HG02623 (cell line): ENCODE results near the gene HLA-C.
"Not testable (repeated sequence)": the region's sequence is repeated elsewhere in the genome, so short reads cannot be mapped to it uniquely, and the experiment has no call there.

Source experiments
- ATAC-seq: cut with Tn5 transposase; IDR thresholded peaks from one replicate; pipeline ENCODE4 v1.9.1; 2021; ENCODE audit warnings: moderate library complexity; ENCODE audit not compliant: unreplicated experiment

HLA-C gene

DNA sequence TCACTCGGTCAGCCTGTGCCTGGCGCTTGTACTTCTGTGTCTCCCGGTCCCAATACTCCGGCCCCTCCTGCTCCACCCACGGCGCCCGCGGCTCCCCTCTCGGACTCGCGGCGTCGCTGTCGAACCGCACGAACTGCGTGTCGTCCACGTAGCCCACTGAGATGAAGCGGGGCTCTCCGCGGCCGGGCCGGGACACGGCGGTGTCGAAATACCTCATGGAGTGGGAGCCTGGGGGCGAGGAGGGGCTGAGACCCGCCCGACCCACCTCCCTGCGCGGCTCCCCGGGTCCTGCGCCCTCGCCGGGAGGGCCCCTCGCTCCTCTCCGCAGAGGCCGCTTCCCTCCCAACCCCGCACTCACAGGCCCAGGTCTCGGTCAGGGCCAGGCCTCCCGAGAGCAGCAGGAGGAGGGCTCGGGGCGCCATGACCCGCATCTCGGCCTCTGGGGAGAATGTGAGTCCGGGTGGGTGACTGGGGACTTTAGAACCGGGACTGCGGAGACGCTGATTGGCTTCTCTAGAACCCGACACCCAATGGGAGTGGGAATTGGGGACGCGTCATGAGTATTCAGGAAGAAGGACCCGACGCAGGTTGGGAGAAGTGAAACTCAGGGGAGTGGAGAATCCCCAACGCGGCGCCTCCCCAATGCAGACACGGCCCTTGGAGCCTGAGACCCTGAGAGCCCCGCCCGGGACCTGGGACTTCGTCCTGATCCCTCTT is at the start of gene HLA-C:
Gene HLA-C (minus strand): TSS at position 452 of the 717 bp plus-strand sequence. CDS start 21 bp downstream, at position 431.
- peak; percentile 81 for ATAC-seq

DNA sequence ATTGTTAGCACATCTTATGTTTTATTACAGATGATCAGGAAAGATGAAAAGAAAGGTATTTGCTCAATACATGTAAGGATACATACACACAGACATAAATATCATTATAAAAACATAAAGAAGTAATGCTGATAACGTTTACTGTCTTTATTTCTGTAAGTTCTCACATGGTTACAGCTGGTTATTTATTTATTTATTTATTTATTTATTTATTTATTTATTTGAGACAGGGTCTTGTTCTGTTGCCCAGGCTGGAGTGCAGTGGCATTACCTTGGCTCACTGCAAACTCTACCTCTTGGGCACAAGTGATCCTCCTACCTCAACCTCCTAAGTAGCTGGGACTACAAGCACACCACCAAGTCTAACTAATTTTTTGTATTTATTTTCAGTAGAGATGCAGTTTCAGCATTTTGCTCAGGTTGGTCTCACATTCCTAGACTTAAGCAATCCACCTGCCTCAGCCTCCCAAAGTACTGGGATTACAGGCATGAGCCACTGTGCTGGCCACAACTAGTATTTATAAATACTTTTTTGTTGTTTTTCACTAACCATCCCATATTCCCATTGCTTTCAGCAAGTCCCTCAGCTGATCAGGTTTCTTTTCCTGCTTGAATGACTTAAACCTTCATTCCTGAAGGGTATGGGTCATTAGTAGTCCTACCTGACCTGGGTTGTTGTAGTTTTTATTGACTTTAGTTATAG is 49.3 kb upstream of the HLA-C start:
- no peak for ATAC-seq

DNA sequence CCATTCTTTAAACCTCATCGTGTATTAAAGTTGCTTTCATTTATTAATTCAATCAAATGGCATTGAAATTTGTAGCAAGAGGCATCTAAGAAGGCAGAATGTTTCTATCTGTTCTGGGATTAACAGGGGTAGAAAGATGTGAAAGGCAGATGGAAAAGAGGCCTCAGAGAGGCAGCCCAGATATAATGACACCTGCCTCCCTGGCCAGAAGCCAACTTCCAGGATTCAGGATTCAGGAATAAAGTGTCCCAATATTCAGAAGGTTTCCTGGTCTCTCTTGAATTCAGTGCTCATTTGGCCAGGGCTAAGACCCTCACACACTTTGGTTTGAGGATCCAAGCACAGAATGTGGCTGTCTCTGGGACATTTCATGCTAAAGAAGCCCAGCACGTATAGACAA is 45.1 kb upstream of the HLA-C start:
- ATAC-seq = no peak

DNA sequence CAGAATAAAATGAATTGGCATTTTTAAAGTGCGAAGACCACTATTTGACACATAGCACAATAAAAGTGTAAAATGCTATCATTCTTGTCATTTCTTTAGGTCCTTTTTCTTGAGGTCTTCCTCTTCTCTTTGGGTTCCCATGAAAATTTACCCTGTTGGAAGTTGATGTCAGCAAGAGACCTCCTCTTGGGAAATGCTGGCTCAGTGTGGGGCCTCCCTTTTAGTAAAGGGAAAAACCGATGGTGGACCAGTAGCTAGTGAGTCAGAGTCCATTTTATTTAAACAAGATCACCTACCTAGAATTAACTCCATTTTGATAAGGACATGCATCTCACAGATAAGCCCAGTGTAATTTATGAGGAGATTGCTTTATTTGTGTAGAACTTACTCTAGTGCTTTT is 37.7 kb upstream of the HLA-C start:
- ATAC-seq = no peak

DNA sequence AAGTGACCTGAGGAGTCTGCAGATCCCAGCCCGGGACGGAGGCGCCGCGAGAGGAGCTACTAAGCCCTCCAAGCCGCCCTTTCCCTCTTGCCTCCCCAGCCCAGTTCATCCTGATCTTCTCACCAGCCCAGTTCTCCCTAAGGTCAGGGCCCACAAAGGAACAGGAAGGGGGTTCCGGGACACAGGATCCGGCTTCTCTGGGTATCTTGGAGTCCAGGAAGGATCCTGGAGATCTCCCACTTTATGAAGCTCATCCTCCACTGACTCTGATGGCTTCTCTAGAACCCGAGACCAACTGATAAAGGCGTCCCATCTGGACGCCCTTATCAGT is 36.9 kb upstream of the HLA-C start:
- no peak for ATAC-seq

DNA sequence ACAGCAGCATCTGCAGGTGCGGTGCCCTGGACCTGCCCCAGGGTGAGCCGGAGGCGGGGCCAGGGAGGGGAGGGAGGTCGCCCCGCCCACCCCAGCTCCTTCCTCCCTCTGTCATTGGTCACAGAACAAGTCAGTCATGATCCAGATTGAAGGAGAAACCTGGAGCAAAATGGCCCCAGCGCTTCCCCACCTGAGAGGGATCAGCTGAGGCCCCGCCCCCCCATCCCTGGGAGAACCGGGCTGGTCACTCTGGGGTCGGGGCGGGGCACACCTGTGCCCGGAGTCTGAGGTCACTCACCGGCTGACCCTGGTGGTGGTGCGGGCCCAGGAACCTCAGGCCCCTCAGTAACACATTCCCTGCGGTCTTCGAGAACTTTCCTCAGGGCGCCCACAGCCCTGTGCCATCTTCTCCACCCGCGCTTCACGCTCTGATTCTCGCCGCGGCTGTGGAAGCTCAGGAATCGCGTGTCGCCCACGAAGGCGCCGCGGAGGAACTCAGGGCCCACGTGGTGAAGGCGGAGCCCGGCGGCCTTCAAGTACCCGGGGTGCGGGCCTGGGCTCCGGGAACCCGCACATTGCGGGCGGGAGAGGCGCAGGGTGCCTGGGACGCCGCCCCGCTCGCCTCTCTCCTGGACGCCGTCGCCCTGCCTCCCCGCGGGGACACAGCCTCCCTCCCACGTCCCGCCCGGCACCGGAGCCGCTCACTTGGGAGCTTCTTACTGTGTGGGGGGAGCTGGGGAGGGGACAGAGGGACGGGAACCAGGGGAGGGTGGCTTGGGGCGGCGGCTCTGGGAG is 36.4 kb upstream of the HLA-C start:
- no peak for ATAC-seq

DNA sequence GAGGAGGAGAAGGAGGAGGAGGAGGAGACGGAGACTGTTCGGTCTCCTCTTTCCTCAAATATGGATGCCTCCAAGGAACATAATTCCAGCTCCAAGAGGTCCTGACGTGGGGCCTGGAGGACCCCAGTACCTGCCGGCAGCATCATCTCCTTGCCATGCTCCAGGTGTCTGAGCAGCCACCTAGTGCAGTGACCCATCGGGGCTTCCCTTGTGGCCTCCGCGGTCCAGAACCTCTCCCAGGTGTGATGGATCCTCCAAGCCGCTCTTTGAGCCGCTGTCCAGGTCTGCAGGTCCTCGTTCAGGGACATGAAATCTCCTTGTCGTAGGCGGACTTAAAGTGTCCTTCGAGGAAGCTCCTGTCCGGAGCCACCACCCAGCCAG is 35.8 kb upstream of the HLA-C start:
- no peak for ATAC-seq

DNA sequence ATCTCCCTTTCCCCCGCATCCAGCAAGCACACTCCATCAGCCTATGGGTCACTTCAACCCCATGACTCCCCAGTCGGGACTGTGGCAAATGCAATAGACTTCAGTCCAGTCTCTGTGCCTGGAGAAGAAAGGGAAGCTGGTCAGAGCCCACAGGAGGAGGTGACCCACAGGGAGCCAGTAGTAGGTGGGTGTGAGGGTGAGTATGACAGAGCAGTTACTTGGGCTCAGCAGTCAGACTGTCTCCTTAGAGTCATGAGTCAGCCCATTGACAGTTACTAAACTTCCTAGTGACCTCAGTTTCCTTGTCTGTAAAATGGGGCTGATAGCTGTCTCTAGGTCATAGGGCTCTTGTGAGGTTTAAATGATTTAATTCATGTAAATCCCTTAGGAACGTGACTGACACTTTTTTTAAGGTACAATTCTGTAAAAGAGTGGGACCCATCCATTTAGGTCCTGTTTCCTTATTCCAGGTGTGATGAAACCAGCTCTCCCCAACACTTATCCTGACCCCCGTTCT is 33.9 kb upstream of the HLA-C start:
- no peak for ATAC-seq

DNA sequence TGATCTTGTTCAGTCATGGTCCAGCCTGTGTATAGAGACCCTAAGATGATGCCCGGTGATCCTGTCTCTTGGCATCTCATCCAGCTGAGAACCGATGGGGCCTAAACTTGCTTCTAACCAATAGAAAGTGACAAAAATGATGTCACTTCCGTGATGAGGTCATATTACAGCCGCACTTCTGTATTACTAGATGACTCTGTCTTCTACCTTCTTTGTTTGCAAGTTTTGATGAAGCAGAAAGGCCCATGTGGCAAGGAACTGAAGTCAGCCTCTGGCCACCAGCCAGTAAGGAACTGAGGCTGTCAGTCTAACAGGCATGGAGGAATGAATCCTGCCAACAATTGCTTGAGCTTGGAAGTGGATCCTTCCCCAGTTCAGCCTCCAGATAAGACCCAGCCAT is 32.8 kb upstream of the HLA-C start:
- ATAC-seq = no peak

DNA sequence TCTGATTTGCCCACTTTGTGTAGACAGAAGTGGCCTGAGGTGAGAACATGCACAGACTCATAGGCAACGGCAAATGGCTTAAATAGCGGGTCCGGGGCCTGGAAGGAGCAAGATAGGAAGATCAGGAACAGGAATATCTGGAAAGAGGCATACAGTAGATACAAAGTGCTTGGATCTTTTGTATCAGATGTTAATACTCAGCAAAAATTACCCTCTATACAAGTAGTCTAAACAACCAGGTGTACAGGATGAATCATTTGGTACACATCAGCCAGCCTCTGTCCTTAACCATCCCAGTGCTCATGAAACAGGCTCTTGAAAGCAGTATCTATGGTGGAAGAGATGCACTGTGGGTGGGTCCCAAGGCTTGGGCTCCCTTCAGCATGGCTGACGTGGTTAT is 28.9 kb upstream of the HLA-C start:
- no peak for ATAC-seq

DNA sequence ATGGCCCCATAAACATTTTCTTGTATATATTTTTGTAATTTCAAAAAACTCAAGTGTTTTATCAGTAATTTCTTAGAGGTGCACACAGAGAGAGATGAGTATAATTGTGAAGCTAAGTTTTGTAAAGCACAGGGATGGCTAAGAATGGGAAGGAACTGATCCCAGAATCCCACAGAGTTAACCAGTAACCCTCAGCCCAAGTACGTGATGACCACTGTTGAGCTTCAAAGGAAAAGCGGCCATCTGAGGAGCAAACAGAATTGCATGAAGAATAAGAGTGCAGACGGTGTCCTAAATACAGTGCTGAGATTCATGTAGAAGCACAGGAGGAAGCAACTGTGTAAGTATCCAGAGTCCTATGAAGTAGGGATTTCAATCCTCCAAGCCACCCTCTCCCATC is 28.1 kb upstream of the HLA-C start:
- ATAC-seq = no peak

DNA sequence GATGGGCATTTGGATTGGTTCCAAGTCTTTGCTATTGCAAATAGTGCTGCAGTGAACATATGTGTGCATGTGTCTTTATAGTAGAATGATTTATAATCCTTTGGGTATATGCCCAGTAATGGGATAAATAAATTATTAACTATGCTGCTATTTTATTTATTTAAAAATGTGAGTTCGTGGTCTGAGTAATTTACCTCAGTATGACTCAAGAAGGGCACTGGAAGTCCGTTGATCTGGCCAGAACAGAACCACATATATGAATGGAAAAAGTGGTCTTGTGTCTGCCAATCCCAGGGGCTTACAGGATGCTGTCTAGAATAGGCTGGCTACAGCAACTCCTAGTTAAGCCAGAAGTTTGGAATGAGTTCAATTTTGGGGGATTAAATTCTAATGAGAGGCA is 27.6 kb upstream of the HLA-C start:
- ATAC-seq = no peak

DNA sequence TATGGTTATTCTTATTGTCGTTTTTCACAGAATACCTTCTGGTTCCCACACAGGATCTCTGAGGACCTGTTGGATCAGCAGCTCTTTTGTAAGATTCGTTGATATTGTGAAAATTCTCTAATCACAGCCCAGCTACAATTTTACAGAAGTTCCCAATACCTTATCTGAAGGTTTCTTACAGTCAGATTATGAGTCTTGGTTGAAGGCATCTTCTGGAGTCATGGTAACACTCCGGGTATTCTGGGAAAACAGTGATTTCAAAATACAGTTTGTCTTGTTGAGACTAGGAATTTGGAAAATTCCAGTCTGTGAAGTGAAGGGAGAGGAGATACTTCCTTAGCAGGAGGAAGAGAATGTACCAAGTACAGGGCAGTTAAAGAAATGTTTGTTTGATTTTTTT is 22.2 kb upstream of the HLA-C start:
- no peak for ATAC-seq

DNA sequence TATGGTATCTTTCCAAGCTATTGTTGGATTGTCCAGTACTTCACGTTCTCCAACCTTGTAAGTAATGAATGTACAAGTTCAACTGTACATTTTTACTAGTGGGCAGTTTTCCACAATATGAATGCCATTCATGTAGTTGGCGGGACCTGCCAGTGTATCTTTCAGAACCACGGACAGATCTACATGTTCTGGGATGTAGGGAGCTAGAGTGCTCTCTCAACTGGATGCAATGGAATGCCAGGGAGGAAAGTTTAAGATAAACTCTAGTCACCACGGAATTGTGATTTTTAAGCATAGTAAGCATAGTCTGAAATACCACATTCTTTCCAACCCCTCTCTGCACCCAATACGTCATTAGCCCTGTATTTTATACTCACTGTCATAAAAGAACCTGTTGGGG is 21.5 kb upstream of the HLA-C start:
- ATAC-seq = no peak

DNA sequence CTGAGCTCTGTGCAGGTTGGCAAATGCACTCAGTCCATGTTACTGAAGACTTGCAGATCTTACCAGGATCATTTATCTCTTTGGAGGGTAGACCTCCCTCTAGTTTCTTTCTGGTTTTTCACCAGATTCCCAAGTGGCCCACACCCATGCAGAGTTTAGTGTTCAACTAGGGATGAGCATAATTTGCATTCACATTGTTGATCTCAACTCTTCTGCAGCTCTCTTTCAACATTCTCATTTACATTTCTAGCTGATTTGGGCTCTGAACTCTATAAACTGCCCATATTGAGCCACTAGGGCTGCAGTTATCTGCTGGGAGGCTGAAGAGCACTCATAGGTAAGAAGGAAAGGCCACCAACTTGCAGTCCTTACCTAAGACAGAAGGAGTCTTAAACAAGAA is 17.9 kb upstream of the HLA-C start:
- ATAC-seq = no peak

DNA sequence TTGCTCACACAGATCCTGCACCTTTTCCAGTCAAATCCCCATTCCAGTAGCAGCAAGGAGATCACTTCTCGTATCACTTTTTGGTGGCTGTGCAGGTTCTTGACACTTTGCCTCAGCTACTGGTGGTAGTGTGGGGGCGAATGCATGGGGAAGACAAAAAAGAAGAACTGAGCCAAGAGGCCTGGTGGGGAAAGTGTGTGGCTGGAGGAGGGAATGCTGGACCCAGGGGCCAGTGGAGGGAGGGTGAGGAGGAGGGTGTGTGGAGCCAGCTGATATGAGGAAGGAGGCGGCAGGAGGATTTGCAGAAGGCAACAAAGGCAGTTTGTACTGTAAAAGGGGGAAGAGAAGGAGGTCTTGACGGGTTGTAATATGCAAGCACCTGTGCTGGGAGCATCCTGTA is 15.7 kb upstream of the HLA-C start:
- no peak for ATAC-seq

DNA sequence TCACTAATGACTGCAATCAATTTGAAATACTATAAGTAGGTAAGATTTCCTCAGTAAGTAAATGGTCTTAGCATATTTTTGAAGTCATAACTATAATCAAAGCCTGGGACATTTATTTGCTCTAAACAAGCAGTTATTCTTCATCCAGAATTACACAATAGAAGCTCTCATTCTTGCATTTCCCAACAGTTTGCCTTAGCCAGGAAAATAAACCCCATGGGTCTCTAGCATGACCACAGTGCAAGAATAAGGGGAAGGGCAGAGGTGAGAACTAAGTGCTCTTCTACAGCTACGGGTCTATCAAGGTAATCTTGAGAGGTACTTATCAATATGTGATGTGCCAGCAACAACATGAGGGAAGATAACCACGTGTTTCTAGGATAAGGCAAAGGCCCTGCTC is 14.1 kb upstream of the HLA-C start:
- no peak for ATAC-seq

DNA sequence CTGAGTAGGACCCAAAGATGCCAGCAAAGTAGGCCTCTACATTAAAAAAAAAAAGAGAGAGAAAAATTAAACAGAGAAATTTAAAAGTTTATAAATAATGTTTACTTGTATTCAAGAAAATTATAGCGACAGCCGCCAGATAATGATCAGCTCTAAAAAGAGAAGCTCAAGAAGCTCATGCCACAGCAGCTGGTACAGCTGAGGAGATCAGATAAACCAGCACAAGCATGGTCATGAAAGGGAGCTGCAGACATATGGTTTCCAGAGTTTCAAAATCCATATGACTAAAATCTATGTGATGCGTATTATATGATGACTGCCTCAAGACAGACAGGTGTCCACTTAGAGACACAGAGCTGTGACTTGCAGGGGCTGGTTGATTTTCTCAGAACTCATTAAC is 13.6 kb upstream of the HLA-C start:
- ATAC-seq = no peak

DNA sequence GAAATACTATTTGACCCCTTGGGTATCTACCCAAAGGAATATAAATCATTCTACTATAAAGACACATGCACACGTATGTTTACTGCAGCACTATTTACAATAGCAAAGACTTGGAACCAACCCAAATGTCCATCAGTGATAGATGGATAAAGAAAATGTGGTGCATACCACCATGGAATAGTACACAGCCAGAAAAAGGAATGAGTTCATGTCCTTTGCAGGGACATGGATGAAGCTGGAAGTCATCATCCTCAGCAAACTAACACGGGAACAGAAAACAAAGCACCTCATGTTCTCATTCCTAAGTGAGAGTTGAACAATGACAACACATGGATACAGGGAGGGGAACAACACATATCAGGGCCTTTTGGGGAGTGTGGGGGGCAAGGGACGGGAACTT is 7.8 kb upstream of the HLA-C start:
- ATAC-seq = not testable (repeated sequence)

DNA sequence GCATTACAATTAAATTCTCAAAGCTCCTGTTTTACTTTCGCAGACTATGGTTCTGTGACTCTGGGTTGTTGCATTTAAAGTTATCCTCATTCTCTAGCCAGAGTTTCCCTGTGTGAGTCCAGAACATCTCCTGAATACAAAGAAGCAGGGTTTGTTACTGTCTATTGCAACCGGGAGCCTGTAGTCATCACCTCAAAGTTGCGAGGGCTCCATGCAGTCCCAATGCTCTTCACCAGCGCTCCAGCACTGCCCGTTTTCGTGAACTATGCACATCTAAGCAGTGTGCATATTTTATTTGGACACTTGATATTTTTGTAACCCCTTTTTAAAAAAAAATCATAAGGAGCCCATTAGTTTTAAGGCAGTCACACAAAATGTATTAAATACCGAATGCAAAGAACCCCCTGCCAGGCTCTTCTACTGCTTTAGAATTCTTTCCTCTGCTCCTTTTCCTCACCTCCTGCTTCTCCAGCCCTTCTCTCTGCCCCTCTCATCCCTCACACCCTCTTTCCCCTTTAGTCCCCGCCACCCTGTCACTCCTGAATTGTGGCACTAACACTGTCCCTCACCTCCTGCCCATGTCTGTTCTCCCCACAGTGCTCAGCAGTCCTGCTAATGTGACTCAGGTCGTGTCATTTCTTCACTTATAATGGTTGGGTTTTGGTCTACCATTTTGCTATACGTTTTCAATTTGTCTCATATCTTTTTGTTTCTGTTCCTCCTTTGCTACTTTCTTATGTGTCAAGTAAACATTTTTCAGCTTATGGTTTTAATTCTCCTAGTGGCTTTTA is 1.1 kb upstream of the HLA-C start:
- ATAC-seq = no peak

DNA sequence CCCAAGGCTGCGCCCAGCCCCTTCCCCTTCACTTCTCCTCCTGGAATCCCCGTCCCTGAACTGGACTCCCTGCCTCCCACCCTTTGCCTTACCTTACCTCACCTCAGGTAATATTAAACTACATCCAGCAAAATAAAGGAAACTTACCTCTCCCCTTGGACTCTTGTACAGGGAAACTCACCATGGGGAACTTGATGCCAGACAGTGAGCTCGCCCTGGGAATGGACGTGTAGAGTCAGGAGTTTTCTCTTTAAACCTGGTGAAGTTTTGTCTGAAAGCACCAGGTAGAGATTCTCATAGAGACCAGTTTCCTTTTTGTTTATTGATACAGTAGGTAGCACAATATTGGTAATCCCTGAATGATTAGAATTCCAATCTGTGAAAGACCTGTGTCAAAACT is 544 bp upstream of the HLA-C start:
- ATAC-seq = no peak
